MM.1S (cell line): ENCODE results near the gene TMEM163.

ENCODE experiments used
- DNase-seq: peaks from one replicate; pipeline ENCODE4 v3.0.0-alpha.2; 2015
- H2AFZ ChIP-seq: fragments of 300-600 bp; sonication (generic); 2 replicates; pipeline ENCODE4 v1.6.0; 2016; ENCODE audit warnings: antibody characterized with exemption, low read length
- H3F3A ChIP-seq: fragments of 300-600 bp; sonication (generic); 2 replicates; pipeline ENCODE4 v1.6.1; 2016; ENCODE audit warnings: mild to moderate bottlenecking, antibody characterized with exemption, low read length, moderate library complexity, mixed read lengths; ENCODE audit not compliant: insufficient read depth
- H3K27ac ChIP-seq: fragments of 300-600 bp; sonication (generic); 2 replicates; pipeline ENCODE4 v1.5.1; 2016; ENCODE audit warnings: mild to moderate bottlenecking, low read length
- H3K27me3 ChIP-seq: fragments of 300-600 bp; sonication (generic); replicated peaks from 2 replicates; pipeline ENCODE4 v1.6.0; 2016; ENCODE audit warnings: low read length; ENCODE audit not compliant: insufficient read depth
- H3K36me3 ChIP-seq: fragments of 300-600 bp; sonication (generic); replicated peaks from 2 replicates; pipeline ENCODE4 v1.6.1; 2016; ENCODE audit warnings: mild to moderate bottlenecking, low read length, mixed read lengths; ENCODE audit not compliant: insufficient read depth
- H3K4me1 ChIP-seq: fragments of 300-600 bp; sonication (generic); 2 replicates; pipeline ENCODE4 v1.6.1; 2016; ENCODE audit warnings: low read length, mixed read lengths
- H3K4me2 ChIP-seq: fragments of 300-600 bp; sonication (generic); 2 replicates; pipeline ENCODE4 v1.6.0; 2016; ENCODE audit warnings: low read depth, low read length
- H3K4me3 ChIP-seq: fragments of 300-600 bp; sonication (generic); 2 replicates; pipeline ENCODE4 v1.5.1; 2016; ENCODE audit warnings: low read length, mixed read lengths
- H3K79me2 ChIP-seq: fragments of 300-600 bp; sonication (generic); 2 replicates; pipeline ENCODE4 v1.6.1; 2016; ENCODE audit warnings: mixed run types, low read length, mixed read lengths
- H3K9ac ChIP-seq: fragments of 300-600 bp; sonication (generic); 2 replicates; pipeline ENCODE4 v1.6.1; 2016; ENCODE audit warnings: low read length, mixed read lengths
- H3K9me2 ChIP-seq: fragments of 300-600 bp; sonication (generic); replicated peaks from 2 replicates; pipeline ENCODE4 v1.6.1; 2016; ENCODE audit warnings: mild to moderate bottlenecking, low read length, mixed read lengths; ENCODE audit not compliant: insufficient read depth
- H3K9me3 ChIP-seq: fragments of 300-600 bp; sonication (generic); replicated peaks from 2 replicates; pipeline ENCODE4 v1.6.1; 2016; ENCODE audit warnings: mild to moderate bottlenecking, low read length, mixed read lengths; ENCODE audit not compliant: insufficient read depth
- H4K20me1 ChIP-seq: fragments of 300-600 bp; sonication (generic); 2 replicates; pipeline ENCODE4 v1.6.1; 2016; ENCODE audit warnings: mild to moderate bottlenecking, low read length, moderate library complexity, mixed read lengths; ENCODE audit not compliant: insufficient read depth
- EZH2 ChIP-seq: fragments of 300-600 bp; sonication (generic); optimal IDR thresholded peaks from 2 replicates; pipeline ENCODE3; 2017; ENCODE audit warnings: low read depth, mild to moderate bottlenecking, antibody characterized with exemption, low read length, mixed read lengths
- EZH2phosphoT487 ChIP-seq: fragments of 300-600 bp; sonication (generic); IDR thresholded peaks from 2 replicates; pipeline ENCODE4 v1.6.1; 2018; ENCODE audit warnings: antibody characterized with exemption, low read length
- TF ChIP-seq, protein P1 (sequence below): fragments of 300-600 bp; sonication (generic); IDR thresholded peaks from 2 replicates; pipeline ENCODE4 v1.5.1; 2016; ENCODE audit warnings: antibody characterized with exemption, low read length, mixed read lengths

Gene TMEM163

DNA sequence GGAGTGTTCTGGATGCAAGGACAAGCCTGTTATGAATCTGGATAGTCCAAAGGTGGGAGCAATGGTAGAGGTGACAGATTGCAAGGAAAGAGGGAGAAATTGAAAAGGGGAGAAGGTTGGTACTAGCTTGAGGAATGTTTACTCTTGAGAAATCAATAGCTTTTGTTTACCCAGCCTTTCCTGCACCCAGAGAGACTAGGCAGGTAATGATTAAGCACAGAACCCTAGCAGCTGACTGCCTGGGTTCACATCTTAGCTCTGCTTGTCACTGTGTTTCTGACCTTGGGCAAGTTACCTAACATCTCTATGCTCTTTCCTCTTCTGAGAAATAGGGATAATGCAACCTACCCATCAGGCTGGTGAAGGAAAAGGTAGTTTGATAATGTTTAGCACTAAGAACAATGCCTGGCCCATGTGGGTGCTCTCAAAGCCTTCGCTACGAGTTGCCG is 286.3 kb downstream of the TMEM163 start:
- no peak overlapping the region for H3K4me3 ChIP-seq
- peaks cover 9% of the 10 kb centered on the region for H3K36me3 ChIP-seq
- no peaks in the 10 kb centered on the region for H3K9me2 ChIP-seq
- no peaks in the 10 kb centered on the region for H4K20me1 ChIP-seq
- H3F3A ChIP-seq = no peaks in the 10 kb centered on the region
- DNase-seq = no peak
- no peak overlapping the region for H3K9ac ChIP-seq
- H3K4me2 ChIP-seq = no peak overlapping the region
- no peaks in the 10 kb centered on the region for H3K27me3 ChIP-seq
- H2AFZ ChIP-seq = no peak overlapping the region
- H3K27ac ChIP-seq = no peak overlapping the region
- H3K9me3 ChIP-seq = no peaks in the 10 kb centered on the region
- no peaks in the 10 kb centered on the region for H3K79me2 ChIP-seq
- H3K4me1 ChIP-seq = no peaks in the 10 kb centered on the region
- TF ChIP-seq, protein P1, sequence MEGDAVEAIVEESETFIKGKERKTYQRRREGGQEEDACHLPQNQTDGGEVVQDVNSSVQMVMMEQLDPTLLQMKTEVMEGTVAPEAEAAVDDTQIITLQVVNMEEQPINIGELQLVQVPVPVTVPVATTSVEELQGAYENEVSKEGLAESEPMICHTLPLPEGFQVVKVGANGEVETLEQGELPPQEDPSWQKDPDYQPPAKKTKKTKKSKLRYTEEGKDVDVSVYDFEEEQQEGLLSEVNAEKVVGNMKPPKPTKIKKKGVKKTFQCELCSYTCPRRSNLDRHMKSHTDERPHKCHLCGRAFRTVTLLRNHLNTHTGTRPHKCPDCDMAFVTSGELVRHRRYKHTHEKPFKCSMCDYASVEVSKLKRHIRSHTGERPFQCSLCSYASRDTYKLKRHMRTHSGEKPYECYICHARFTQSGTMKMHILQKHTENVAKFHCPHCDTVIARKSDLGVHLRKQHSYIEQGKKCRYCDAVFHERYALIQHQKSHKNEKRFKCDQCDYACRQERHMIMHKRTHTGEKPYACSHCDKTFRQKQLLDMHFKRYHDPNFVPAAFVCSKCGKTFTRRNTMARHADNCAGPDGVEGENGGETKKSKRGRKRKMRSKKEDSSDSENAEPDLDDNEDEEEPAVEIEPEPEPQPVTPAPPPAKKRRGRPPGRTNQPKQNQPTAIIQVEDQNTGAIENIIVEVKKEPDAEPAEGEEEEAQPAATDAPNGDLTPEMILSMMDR = no peak
- TF ChIP-seq EZH2 = no peak
- TF ChIP-seq EZH2phosphoT487 = no peak

DNA sequence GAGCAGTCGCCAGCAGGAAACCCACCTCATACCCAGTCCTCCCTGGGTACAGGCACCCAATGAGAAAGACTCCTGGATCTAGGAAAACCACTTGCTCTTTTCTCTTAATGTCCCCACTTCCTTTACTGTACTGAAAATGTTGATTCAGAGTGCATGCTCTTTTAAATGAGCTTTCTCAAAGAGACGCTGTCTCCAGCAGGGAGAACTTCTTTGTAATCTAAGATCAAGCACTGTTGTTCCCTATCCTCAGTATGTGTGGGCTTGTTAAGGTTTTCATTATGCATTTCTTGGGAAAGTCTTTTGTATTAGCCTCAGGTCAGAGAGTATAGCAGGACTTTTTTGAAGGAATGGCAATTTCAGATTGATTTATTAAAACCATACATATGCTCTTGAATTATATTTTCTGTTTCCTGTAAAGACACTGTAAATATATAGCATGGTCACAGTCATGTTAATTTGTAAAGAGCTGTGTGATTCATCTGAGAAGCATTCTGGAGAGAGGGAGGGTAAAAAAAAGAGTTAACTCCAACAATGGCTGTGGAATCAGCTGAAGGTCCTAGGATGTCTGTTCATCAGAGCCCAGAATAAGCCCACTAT is 286.9 kb downstream of the TMEM163 start:
- TF ChIP-seq EZH2phosphoT487 (no peak), EZH2 (no peak)
- TF ChIP-seq, protein P1 = no peak

DNA sequence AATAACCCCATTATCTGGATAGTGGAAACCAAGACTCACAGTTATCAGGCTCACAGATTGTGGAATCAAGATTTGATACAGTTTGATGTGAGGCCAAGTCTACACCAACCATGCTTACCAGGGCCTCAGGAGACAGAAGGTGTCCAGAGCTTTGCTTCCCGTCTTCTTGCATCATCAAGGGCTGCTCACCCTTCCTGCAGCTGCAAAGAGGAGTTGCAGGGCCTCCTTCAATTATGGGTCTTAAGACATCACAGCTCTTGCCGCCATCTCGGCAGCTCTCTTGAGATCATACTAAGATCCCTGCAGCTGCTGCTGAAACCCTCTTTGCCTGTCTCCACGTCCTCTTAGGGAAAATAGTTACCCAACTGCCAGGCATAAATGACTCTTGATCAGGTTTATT is 288.9 kb downstream of the TMEM163 start:
- Histone ChIP-seq H3K27ac (no peak overlapping the region), H3K9me2 (no peaks in the 10 kb centered on the region), H3K27me3 (no peaks in the 10 kb centered on the region), H3K36me3 (peaks cover 10% of the 10 kb centered on the region), H3K9me3 (no peaks in the 10 kb centered on the region), H2AFZ (no peak overlapping the region), H4K20me1 (no peaks in the 10 kb centered on the region), H3K79me2 (no peaks in the 10 kb centered on the region), H3K4me3 (no peak overlapping the region), H3F3A (no peaks in the 10 kb centered on the region), H3K4me2 (no peak overlapping the region), H3K9ac (no peak overlapping the region), H3K4me1 (no peaks in the 10 kb centered on the region)
- TF ChIP-seq EZH2phosphoT487 (no peak), EZH2 (no peak)
- TF ChIP-seq, protein P1 = no peak
- DNase-seq = no peak

More for the DNA sequence above, 286.9 kb downstream of the TMEM163 start:
- Histone ChIP-seq H3K4me1 (no peaks in the 10 kb centered on the region), H3K4me3 (no peak overlapping the region), H2AFZ (no peak overlapping the region), H3K9me3 (no peaks in the 10 kb centered on the region), H3K27ac (no peak overlapping the region), H3K36me3 (peaks cover 10% of the 10 kb centered on the region), H3K27me3 (no peaks in the 10 kb centered on the region), H4K20me1 (no peaks in the 10 kb centered on the region), H3F3A (no peaks in the 10 kb centered on the region), H3K9me2 (no peaks in the 10 kb centered on the region), H3K4me2 (no peak overlapping the region), H3K79me2 (no peaks in the 10 kb centered on the region), H3K9ac (no peak overlapping the region)
- DNase-seq = no peak
